Esophagus squamous epithelium (tissue), 4 donors: Measurements from ENCODE around the gene LRRFIP2.

Experiments used
- CTCF ChIP-seq, 6 experiments: fragments of 450-650 bp in 4 of 6; fragments of 200-600 bp in 2 of 6; sonication (generic) in 2 of 6; IDR thresholded peaks; one replicate each; pipeline ENCODE4 v1.5.1; 2016 to 2019; ENCODE audit warnings: antibody characterized with exemption in 6 of 6, mild to moderate bottlenecking in 4 of 6, moderate library complexity in 4 of 6
- POLR2A ChIP-seq, 4 donors: fragments of 450-650 bp; IDR thresholded peaks; one replicate each; pipeline ENCODE4 v1.6.1; 2017; ENCODE audit warnings: antibody characterized with exemption in 4 of 4, mild to moderate bottlenecking in 4 of 4, moderate library complexity in 3 of 4

GRCh38 chr3:37112987-37113386 lies 61.4 kb downstream of the LRRFIP2 start:
- TF ChIP-seq POLR2A (IDR thresholded peaks at IDR 0.05) (no peak), CTCF (IDR thresholded peaks at IDR 0.05) (no peak)
